Activated T-helper 2 cell treated with anti-CD3 and anti-CD28 coated beads, Interferon-gamma antibody, Interleukin-2, Interleukin-4, amounts not matched to agents 10 μg/mL and 5 μg/mL and 100 μg/mL, durations not matched to agents 14 hours and 24 hours and 36 hours (primary cell): ENCODE results near the gene PIK3AP1. TPM values are rescaled to one million over a fixed set of nuclear protein-coding genes. Genes with fewer than 3 reads are reported as not detected.
"Not testable (repeated sequence)": the region's sequence is repeated elsewhere in the genome, so short reads cannot be mapped to it uniquely, and the experiment has no call there.

Experiments
- DNase-seq: peaks from one replicate; pipeline ENCODE4 v3.0.0; 2021; ENCODE audit warnings: low spot score
- H3K27ac Mint-ChIP-seq: one replicate; pipeline ENCODE4 v1.8.0; 2021; ENCODE audit warnings: mixed read lengths
- H3K27me3 Mint-ChIP-seq: one replicate; pipeline ENCODE4 v1.8.0; 2021; ENCODE audit warnings: low read depth, mixed read lengths
- H3K36me3 Mint-ChIP-seq: one replicate; pipeline ENCODE4 v1.8.0; 2021; ENCODE audit warnings: low read depth, mixed read lengths
- H3K4me1 Mint-ChIP-seq: one replicate; pipeline ENCODE4 v1.8.0; 2021; ENCODE audit warnings: low read depth, mixed read lengths
- H3K4me3 Mint-ChIP-seq: one replicate; pipeline ENCODE4 v1.8.0; 2021; ENCODE audit warnings: low read depth, mild to moderate bottlenecking, moderate library complexity, mixed read lengths
- H3K9me3 Mint-ChIP-seq: one replicate; pipeline ENCODE4 v1.8.0; 2021; ENCODE audit warnings: mixed read lengths
- intact Hi-C: fragments of 100-400 bp; cut with micrococcal nuclease; formaldehyde crosslinking; loops from one replicate; pipeline ENCODE4 v1.15.1; 2023
- total RNA-seq: library from RNA; stranded (reverse); gene quantifications from 2 replicates; pipeline ENCODE4 v1.2.3, GENCODE V29; 2022

The PIK3AP1 gene
- total RNA-seq, 1 donor from 2014 or later: 14.0 TPM

DNA sequence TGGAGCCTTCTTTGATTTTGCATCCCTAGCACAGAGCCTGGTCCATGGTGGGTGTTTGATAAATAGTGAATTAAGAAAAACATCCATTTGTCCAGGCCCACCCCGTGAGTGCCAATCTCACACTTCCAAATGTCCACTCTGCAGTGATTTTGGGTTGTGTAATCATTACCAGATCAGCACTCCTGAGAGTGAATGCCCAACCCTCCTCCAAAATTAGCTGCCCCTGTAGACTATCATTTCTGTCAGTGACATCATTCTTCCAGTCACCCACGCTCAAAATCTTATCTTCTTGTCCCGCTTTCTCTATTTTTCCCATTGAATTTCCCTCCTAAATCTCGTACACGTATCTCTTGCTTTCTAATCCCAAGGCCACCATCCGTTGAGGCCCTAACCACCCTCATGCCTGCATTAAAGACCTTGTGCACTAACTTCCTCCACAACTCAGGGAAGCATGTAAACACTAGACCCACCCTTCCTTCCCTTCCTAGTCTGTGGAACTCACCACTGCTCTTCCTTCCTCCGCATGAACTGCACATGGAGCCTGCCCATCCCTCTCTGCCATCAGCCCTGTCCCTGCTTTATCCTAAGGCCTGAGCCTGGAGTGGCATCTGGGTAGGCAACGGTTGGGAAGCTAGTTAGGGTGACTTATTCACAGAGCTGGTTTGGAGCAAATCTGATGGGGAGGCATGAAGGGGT lies 32.8 kb downstream of the PIK3AP1 start:
- H3K36me3 Mint-ChIP-seq: peaks cover 3% of the 10 kb centered on the region
- no peak overlapping the region for H3K4me3 Mint-ChIP-seq
- peaks cover 45% of the 10 kb centered on the region for H3K4me1 Mint-ChIP-seq
- peak overlapping the region; percentile 36 for H3K27ac Mint-ChIP-seq
- DNase-seq: no peak
- intact Hi-C loops: no loop called here
- no peaks in the 10 kb centered on the region for H3K9me3 Mint-ChIP-seq
- no peaks in the 10 kb centered on the region for H3K27me3 Mint-ChIP-seq

- Mint-ChIP-seq H3K4me1 (peaks cover 40% of the 10 kb centered on the region), H3K27me3 (no peaks in the 10 kb centered on the region), H3K27ac (no peak overlapping the region), H3K4me3 (no peak overlapping the region), H3K36me3 (peaks cover 3% of the 10 kb centered on the region), H3K9me3 (no peaks in the 10 kb centered on the region)
- no peak for DNase-seq
- intact Hi-C loops: no loop called here
Observed at GRCh38 chr10:96686514-96686913, 33.8 kb downstream of the PIK3AP1 start.

GRCh38 chr10:96685306-96685705 lies 35.0 kb downstream of the PIK3AP1 start:
- Mint-ChIP-seq H3K27me3 (peaks cover 5% of the 10 kb centered on the region), H3K36me3 (peaks cover 5% of the 10 kb centered on the region), H3K9me3 (peaks cover 8% of the 10 kb centered on the region), H3K4me3 (no peak overlapping the region), H3K4me1 (peaks cover 33% of the 10 kb centered on the region), H3K27ac (no peak overlapping the region)
- no peak for DNase-seq
- intact Hi-C loops: no loop called here

- intact Hi-C loops: no loop called here
- peaks cover 5% of the 10 kb centered on the region for H3K27me3 Mint-ChIP-seq
- H3K36me3 Mint-ChIP-seq: peaks cover 5% of the 10 kb centered on the region
- no peak overlapping the region for H3K4me3 Mint-ChIP-seq
- peaks cover 8% of the 10 kb centered on the region for H3K9me3 Mint-ChIP-seq
- DNase-seq: no peak
- H3K4me1 Mint-ChIP-seq: peaks cover 30% of the 10 kb centered on the region
- H3K27ac Mint-ChIP-seq: no peak overlapping the region
Observed at GRCh38 chr10:96684826-96685225, 35.5 kb downstream of the PIK3AP1 start.

DNA sequence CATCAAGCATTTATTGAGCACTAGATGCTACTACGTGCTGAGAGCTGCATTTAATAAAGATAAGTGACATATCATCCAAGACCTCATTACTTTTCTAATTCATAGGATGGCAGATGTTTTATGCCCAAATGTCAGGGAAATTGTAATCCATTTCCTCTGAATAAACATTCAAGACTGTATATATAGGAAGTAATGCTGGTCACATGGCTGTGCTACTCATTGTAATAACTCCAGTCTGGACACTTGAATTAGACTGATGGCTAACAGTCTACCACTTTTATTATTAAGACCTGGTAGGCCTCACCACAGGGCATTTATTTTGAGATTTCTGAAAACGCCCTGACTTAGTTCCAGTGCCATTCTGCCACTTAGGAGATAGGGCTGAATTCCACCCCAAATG lies 36.6 kb downstream of the PIK3AP1 start:
- H3K27me3 Mint-ChIP-seq: peaks cover 8% of the 10 kb centered on the region
- peaks cover 2% of the 10 kb centered on the region for H3K36me3 Mint-ChIP-seq
- no peak overlapping the region for H3K4me3 Mint-ChIP-seq
- H3K27ac Mint-ChIP-seq: no peak overlapping the region
- peaks cover 26% of the 10 kb centered on the region for H3K4me1 Mint-ChIP-seq
- peaks cover 8% of the 10 kb centered on the region for H3K9me3 Mint-ChIP-seq
- no peak for DNase-seq
- intact Hi-C loops: no loop called here

GRCh38 chr10:96683065-96683464 lies 37.2 kb downstream of the PIK3AP1 start:
- H3K27ac Mint-ChIP-seq: no peak overlapping the region
- H3K36me3 Mint-ChIP-seq: peaks cover 2% of the 10 kb centered on the region
- no peak for DNase-seq
- H3K4me3 Mint-ChIP-seq: no peak overlapping the region
- H3K27me3 Mint-ChIP-seq: peaks cover 10% of the 10 kb centered on the region
- peaks cover 8% of the 10 kb centered on the region for H3K9me3 Mint-ChIP-seq
- H3K4me1 Mint-ChIP-seq: peaks cover 25% of the 10 kb centered on the region
- intact Hi-C loops: no loop called here

DNA sequence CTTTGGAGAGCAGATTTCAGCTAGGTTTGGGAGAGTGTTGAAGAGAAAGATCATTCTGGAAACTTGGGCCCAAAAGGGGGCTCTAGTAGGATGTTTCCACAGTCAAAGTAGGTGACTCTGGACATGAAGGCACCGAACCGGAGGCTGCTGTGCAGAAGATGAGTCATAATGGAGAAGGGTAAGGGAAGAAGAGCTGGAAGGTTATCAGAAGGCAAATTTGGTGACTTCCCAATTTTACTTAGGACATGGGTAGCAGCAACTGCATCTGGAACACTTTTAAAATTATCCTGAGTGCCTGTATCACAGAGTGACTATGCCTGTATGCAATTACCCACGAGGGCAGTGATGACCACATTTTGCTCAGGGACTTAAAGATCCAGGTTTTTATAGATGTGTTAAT lies 38.8 kb downstream of the PIK3AP1 start:
- H3K27me3 Mint-ChIP-seq: peaks cover 10% of the 10 kb centered on the region
- peaks cover 2% of the 10 kb centered on the region for H3K36me3 Mint-ChIP-seq
- intact Hi-C loops: no loop called here
- no peak overlapping the region for H3K4me3 Mint-ChIP-seq
- H3K27ac Mint-ChIP-seq: no peak overlapping the region
- H3K9me3 Mint-ChIP-seq: peaks cover 8% of the 10 kb centered on the region
- H3K4me1 Mint-ChIP-seq: peaks cover 14% of the 10 kb centered on the region
- no peak for DNase-seq

DNA sequence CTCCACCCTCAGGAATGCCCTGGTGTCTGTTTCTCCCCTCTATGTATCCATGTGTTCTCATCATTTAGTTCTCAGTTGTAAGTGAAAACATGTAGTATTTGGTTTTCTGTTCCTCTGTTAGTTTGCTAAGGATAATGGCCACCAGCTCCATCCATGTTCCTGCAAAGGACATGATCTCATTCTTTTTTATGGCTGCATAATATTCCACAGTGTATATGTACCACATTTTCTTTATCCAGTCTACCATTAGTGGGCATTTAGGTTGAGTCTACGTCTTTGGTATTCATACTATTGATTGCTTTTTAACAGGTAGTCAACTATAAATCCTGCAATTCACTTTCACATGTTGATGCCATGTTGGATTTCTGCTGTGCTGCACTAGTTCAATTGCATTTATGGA lies 39.9 kb downstream of the PIK3AP1 start:
- DNase-seq, H3K27ac Mint-ChIP-seq, H3K36me3 Mint-ChIP-seq, H3K4me3 Mint-ChIP-seq, intact Hi-C loops, H3K9me3 Mint-ChIP-seq: not testable (repeated sequence)
- Mint-ChIP-seq H3K4me1 (peaks cover 10% of the 10 kb centered on the region), H3K27me3 (peaks cover 10% of the 10 kb centered on the region)

- intact Hi-C loops: no loop called here
- Mint-ChIP-seq H3K9me3 (peaks cover 8% of the 10 kb centered on the region), H3K4me3 (no peak overlapping the region), H3K27ac (no peak overlapping the region), H3K27me3 (peaks cover 10% of the 10 kb centered on the region), H3K36me3 (peaks cover 2% of the 10 kb centered on the region), H3K4me1 (no peaks in the 10 kb centered on the region)
- DNase-seq: no peak
Observed at GRCh38 chr10:96678725-96679124, 41.6 kb downstream of the PIK3AP1 start.

GRCh38 chr10:96676272-96677112 lies 43.8 kb downstream of the PIK3AP1 start:
- Mint-ChIP-seq H3K9me3 (peaks cover 8% of the 10 kb centered on the region), H3K4me3 (no peak overlapping the region), H3K36me3 (peaks cover 2% of the 10 kb centered on the region), H3K27ac (no peak overlapping the region), H3K27me3 (peaks cover 10% of the 10 kb centered on the region), H3K4me1 (peaks cover 2% of the 10 kb centered on the region)
- DNase-seq: no peak
- intact Hi-C loops: no loop called here

GRCh38 chr10:96675846-96676245 lies 44.5 kb downstream of the PIK3AP1 start:
- H3K27me3 Mint-ChIP-seq: peaks cover 5% of the 10 kb centered on the region
- DNase-seq: no peak
- no peak overlapping the region for H3K27ac Mint-ChIP-seq
- intact Hi-C loops: no loop called here
- no peaks in the 10 kb centered on the region for H3K36me3 Mint-ChIP-seq
- H3K4me3 Mint-ChIP-seq: no peak overlapping the region
- H3K9me3 Mint-ChIP-seq: peaks cover 4% of the 10 kb centered on the region
- peaks cover 5% of the 10 kb centered on the region for H3K4me1 Mint-ChIP-seq

DNA sequence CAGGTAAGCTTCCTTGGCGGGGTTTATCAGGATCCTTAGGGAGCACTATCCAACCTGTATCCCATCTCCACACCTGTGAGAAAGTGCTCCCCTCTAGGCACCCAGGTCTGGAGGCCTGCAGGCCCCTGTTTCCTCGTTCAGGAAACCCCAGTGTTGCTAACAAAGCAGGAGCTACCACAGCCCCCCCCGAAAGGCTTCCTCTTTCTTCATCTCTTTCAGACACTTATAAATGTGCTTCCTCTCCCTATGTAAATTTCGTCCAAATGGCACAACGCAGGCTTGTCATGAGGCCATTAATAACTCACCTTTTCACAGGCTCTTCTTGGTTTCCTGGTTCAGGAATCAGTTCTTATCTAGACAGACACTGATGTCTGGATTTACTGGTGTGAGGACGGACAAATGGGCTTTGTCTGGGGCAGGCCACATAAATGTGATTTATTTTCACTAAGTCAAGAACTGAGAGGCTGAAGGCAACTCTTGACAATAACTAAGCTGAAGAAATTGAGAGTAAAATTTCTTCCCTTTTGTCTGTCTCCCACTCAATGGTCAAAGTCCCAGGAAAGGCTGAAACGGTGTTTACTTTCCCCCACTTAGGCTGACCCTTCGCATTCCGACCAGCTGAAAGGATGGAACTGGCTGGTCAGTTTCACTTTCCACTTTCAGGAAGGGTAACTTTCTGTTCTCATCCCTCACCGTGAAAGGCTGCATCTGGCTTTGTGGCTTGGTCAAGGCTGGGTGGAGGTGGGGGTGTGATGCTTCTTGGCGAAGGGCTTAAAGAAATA lies 46.8 kb downstream of the PIK3AP1 start:
- no peak for DNase-seq
- H3K9me3 Mint-ChIP-seq: no peaks in the 10 kb centered on the region
- H3K36me3 Mint-ChIP-seq: no peaks in the 10 kb centered on the region
- peaks cover 2% of the 10 kb centered on the region for H3K27me3 Mint-ChIP-seq
- H3K27ac Mint-ChIP-seq: no peak overlapping the region
- H3K4me1 Mint-ChIP-seq: peaks cover 5% of the 10 kb centered on the region
- no peak overlapping the region for H3K4me3 Mint-ChIP-seq
- intact Hi-C loops: no loop called here
